ENCODE measurements around the gene ST3GAL3. TPM values are rescaled to one million over a fixed set of nuclear protein-coding genes. Genes with fewer than 3 reads are reported as not detected.

The ST3GAL3 gene
- total and polyA plus RNA-seq, 3 donors from 2014 or later = 42.9 to 62.0 (median 50.7) TPM

DNA sequence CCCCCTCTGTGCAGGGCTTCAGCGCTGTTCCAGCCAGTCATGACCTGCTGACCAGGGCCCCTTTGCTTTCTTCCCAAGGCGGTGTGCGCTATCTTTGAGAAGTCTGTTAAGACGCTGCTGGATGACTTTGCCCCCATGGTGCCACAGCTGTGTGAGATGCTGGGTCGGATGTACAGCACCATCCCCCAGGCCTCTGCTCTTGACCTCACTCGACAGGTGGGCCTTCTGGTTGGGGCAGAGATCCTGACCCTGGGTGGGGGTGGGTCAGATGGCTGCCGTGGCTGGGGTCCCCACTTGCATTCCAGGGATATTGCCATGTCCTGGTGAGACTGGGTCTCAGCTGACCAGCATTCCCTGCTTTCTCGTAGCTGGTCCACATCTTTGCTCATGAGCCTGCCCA is 253.5 kb downstream of the ST3GAL3 start:
- no peak for DNase-seq
- Histone ChIP-seq H3K27me3 (no peaks in the 10 kb centered on the region), H3K27ac (no peak overlapping the region), H3K36me3 (ENCODE audit: low read depth, missing control alignments) (no peaks in the 10 kb centered on the region), H3K4me1 (no peaks in the 10 kb centered on the region), H3K4me3 (no peak overlapping the region), H3K9me3 (no peaks in the 10 kb centered on the region)
- intact Hi-C loops (cut with DNase I; ENCODE audit: low total_unique reads) = no loop called here
- WGBS, 2 donors = 89 to 95% methylated on average over 3 to 8 of the region's 8 CpGs
- TF ChIP-seq, protein P1, sequence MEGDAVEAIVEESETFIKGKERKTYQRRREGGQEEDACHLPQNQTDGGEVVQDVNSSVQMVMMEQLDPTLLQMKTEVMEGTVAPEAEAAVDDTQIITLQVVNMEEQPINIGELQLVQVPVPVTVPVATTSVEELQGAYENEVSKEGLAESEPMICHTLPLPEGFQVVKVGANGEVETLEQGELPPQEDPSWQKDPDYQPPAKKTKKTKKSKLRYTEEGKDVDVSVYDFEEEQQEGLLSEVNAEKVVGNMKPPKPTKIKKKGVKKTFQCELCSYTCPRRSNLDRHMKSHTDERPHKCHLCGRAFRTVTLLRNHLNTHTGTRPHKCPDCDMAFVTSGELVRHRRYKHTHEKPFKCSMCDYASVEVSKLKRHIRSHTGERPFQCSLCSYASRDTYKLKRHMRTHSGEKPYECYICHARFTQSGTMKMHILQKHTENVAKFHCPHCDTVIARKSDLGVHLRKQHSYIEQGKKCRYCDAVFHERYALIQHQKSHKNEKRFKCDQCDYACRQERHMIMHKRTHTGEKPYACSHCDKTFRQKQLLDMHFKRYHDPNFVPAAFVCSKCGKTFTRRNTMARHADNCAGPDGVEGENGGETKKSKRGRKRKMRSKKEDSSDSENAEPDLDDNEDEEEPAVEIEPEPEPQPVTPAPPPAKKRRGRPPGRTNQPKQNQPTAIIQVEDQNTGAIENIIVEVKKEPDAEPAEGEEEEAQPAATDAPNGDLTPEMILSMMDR (IDR thresholded peaks at IDR 0.05) = no peak
- no peak for TF ChIP-seq POLR2A (IDR thresholded peaks at IDR 0.05)

DNA sequence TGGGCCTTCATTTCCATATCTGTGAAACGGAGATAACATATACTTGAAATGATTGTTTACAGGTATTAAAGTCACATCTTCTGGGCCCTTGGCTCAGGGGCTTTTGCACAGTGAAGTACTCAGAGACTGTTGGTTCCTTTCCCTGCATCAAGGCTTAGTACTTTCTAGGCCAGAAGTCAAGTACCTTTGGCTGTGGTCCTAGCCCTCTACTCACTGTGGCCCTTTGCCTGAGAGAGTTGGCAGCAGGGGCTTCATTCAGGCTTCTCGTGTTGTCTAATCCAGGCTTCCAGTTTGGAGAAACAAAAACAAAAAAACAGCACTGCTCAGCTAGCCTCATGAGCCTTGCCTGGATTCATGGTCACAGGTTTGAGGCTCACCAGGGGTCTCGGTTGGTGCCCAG is 254.4 kb downstream of the ST3GAL3 start:
- intact Hi-C loops (cut with DNase I; ENCODE audit: low total_unique reads) = no loop called here
- 82 to 92% methylated on average over 3 of the region's 3 CpGs for WGBS, 2 donors
- DNase-seq = no peak
- Histone ChIP-seq H3K9me3 (no peaks in the 10 kb centered on the region), H3K4me3 (no peak overlapping the region), H3K27me3 (no peaks in the 10 kb centered on the region), H3K27ac (no peak overlapping the region), H3K36me3 (ENCODE audit: low read depth, missing control alignments) (no peaks in the 10 kb centered on the region), H3K4me1 (no peaks in the 10 kb centered on the region)
- TF ChIP-seq POLR2A (IDR thresholded peaks at IDR 0.05) = no peak
- TF ChIP-seq, protein P1 (IDR thresholded peaks at IDR 0.05) = no peak

DNA sequence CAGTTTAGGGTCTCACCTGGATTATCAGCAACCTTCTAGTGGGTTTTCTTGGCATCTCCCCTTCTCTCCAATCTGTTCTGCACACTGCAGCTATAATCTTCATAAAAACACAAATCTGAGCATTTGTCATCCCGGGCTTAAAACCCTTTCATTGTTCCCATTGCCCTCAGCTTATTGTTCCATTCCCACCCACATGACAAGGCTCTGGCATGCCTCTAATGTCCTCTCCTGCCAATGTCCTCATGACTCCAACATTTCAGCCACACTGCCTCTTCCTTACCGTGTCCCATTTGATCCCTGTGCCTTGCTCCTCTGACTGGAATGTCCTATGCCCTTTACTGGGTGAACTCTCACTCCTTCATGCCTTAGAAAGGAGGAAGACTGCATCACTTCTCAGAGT is 255.0 kb downstream of the ST3GAL3 start:
- intact Hi-C loops (cut with DNase I; ENCODE audit: low total_unique reads) = no loop called here
- H3K36me3 ChIP-seq (ENCODE audit: low read depth, missing control alignments) = no peaks in the 10 kb centered on the region
- no peak for TF ChIP-seq POLR2A (IDR thresholded peaks at IDR 0.05)
- TF ChIP-seq, protein P1 (IDR thresholded peaks at IDR 0.05) = no peak
- no peak overlapping the region for H3K4me3 ChIP-seq
- H3K27me3 ChIP-seq = no peaks in the 10 kb centered on the region
- no peak for DNase-seq
- no peaks in the 10 kb centered on the region for H3K4me1 ChIP-seq
- no peaks in the 10 kb centered on the region for H3K9me3 ChIP-seq
- no peak overlapping the region for H3K27ac ChIP-seq
- WGBS, 2 donors = 89 to 96% methylated on average over 2 of the region's 2 CpGs

DNA sequence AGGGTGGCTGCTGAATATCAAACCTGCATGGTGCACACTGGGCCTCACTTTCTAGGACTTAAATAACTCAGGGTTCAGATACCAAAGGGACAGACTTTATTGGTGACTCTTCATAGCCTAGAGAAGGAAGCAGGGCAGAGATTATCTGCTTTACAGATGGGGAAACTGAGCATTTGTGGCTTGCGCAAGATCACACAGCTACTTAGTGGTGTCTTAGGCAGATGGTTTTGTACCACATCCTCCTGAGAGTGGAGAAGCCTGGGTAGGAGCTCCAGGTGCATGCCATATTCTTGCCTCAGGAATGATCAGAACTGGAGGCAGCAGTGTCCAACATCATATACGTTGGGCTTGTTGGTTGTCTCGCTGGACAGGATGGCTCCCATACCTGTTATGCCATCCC is 255.7 kb downstream of the ST3GAL3 start:
- H3K4me3 ChIP-seq = no peak overlapping the region
- H3K27ac ChIP-seq = no peak overlapping the region
- H3K9me3 ChIP-seq = no peaks in the 10 kb centered on the region
- no peaks in the 10 kb centered on the region for H3K36me3 ChIP-seq (ENCODE audit: low read depth, missing control alignments)
- no peaks in the 10 kb centered on the region for H3K27me3 ChIP-seq
- 93 to 100% methylated on average over 1 to 3 of the region's 3 CpGs for whole genome bisulfite sequencing, 2 donors
- no peak for DNase-seq
- intact Hi-C loops (cut with DNase I; ENCODE audit: low total_unique reads) = no loop called here
- no peaks in the 10 kb centered on the region for H3K4me1 ChIP-seq
- TF ChIP-seq POLR2A (IDR thresholded peaks at IDR 0.05) = no peak
- TF ChIP-seq, protein P1 (IDR thresholded peaks at IDR 0.05) = no peak

DNA sequence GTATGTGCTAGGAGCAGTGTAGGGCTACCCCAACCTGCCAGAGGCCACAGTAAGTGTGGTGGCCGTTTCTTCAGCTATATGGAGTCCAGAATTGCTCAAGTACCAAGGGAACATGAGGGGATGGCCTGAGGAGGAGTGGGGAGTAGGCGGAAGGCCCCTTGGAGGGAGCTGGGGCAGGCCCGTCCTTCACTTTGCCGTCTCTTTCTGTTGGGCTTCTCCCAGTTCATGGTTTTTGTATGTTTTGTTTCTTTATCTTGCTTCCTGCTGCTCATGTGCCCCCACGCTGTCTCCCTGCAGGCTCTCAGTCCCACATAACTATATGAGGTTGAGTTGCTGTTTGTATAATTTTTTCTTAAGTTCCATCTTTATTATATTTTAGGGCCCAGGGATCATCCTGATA is 256.6 kb downstream of the ST3GAL3 start:
- no peaks in the 10 kb centered on the region for H3K4me1 ChIP-seq
- no peak for TF ChIP-seq POLR2A (IDR thresholded peaks at IDR 0.05)
- TF ChIP-seq, protein P1 (IDR thresholded peaks at IDR 0.05) = no peak
- WGBS, 2 donors = 91% methylated on average over 5 of the region's 5 CpGs
- no peaks in the 10 kb centered on the region for H3K27me3 ChIP-seq
- no peak overlapping the region for H3K27ac ChIP-seq
- H3K36me3 ChIP-seq (ENCODE audit: low read depth, missing control alignments) = no peaks in the 10 kb centered on the region
- DNase-seq = no peak
- intact Hi-C loops (cut with DNase I; ENCODE audit: low total_unique reads) = no loop called here
- H3K9me3 ChIP-seq = no peaks in the 10 kb centered on the region
- H3K4me3 ChIP-seq = no peak overlapping the region

All from testis (tissue), 3 donors.